GM19455 (cell line): ENCODE measurements around the gene DDTL.

Experiments used
- ATAC-seq: cut with Tn5 transposase; IDR thresholded peaks from one replicate; pipeline ENCODE4 v1.9.1; 2021; ENCODE audit not compliant: unreplicated experiment

The DDTL gene

DNA sequence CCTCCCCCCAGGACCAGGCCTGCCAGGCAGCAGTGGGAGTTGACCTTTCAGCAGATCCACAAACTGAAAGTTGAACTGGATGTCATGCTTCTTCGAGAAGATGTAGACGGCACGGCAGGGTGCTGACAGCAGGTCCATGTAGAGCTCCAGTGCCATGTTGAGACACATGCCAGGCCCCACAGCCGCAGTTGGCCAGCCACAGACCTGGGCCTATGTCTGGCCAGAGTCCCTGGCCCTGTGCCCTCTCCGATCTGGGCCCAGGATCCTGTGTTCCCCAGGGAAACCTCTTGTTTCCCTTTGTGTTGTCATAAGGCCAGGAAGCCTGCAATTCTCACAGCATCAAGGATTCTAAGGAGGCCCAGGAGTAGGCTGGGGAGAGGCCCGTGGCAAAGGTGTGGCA, 38.5 kb downstream of the DDTL start, which contains the start of gene GSTT4:
Gene GSTT4, minus strand, starts transcription at position 253 of the 400 bp plus-strand sequence. Its CDS starts 97 bp downstream, at position 156.
- no peak for ATAC-seq

DNA sequence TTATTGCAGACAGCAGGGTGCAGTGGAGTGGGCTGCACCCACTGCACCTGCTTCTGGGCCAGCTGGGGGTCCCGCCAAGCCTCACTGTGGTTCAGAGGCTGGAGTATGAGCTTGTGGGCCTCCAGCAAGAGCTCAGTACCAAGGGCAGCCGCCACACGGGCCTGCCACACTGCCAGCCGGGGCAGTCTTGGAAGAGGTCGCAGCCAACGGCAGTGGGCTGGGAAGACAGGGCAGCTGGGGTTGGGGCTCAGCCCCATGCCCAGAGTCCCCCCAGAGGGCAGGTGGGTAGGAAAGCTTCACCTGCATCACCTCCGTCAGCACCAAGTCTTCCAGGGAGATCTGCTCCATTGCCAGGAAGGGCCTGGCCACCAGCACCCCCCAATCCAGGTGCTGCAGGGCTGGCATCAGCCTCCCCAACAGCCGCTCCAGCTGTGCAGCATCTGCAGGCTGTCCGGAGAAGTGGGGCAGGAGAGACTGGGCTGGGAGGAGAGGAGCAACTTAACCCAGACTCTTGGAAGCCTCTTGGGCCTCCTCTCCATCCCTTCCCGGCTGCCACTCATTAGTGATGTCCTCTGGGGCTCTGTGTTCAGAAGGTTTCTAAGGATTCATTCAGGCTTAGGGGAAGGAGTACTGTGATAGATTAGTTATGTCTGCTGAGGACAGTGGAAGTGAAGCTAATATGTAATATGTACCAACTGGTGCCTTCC, 39.7 kb downstream of the DDTL start:
- no peak for ATAC-seq

DNA sequence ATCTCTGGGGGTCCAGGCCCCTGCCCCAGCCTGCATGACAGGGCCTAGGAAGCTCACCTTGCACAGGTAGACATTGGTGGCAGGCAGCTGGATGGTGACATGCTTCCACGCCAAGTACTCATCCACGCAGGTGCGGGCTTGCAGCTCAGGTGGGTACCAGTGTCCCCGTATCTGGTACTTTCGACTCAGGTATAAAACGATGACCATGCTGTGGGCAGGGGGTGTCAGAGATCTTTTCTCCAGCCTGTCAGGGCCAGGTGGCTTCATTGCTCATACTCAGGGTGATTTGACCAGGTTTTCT, 40.2 kb downstream of the DDTL start:
- no peak for ATAC-seq

DNA sequence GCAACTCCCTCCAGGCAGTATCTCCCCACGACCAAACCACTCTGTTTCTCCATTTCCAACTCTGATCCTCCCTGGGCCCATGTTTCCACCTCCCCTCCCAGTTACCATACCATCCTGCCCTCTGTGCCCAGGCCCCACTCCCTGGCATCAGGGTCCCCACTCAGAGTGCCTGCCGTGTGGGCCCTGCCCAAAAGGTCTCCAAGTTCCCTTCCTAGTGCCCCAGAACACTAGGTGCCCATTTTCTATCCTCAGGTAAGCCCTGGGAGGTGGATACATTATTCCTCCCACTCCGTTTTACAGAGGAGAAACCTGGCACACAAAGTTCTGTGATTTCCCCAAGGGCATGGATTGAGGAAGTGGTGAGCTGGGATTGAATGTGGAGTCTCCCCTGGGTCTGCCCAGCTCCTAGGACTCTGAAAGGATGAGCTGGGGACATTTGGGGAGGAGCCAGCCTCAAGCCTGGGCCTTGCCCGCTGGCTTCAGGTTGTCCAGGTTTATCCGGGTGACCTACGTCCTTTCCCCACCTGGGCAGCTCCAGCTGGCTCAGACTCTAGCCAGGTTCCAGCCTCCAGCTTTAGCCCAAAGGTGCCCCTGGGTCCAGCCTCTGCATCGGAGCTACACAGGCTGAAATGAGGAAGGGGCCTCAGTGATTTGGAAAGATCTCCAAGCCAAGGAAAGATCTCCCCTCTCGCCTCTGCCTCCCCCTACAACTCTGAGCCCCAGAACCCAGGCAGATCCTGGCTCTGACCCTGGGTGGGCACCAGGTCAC, 40.7 kb downstream of the DDTL start:
- ATAC-seq = no peak

DNA sequence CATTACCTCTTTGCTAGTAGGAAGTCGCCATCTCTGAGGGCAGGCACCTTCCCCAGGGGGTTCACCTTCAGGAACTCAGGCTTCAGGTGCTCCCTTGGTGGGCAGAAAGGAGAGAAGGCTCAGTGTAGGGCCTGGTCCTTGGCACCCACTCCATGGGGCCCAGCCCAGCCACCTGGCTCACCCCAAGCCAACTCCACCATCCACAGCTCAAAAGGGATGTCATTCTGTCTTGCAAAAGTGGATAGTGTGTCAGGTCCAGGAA, 41.3 kb downstream of the DDTL start:
- no peak for ATAC-seq

DNA sequence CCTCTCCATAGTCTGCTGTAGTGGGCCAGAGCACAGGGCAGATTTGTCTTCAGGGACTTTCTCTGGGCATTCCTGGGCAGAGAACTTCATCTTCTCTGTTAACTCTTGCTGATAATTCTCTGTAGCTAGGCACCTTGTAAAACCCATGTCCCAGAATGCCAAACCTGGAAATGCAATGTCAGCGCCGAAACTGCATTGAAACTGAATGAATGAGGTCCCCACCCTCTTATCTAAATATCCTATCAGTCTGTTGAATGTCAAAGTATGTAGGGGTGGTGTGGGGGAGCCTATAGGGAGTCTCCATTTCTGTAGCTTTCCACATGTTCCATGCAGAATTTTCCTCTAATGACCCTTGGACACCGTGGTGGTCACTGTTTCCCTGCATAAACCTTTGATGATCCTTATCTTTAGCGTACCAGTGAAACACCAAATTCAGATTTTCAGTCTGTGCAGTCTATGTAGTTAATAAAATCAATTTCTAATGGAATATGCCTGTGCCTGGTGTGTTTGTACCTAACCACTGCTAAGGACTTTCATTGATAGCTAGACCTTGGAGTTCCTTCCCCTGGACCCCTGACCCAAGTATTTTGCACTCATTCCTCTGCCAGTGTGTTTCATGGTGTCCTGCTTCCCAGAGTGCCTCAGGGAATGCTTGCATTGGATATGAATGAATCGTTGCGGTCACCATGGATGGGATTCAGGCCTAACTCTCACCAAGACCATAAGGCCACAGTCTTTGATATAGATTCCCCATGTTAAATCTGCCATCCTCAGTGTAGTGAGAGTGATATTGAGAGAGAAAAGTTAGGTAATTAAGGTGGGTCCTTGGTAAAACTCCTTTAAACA, 41.9 kb downstream of the DDTL start:
- no peak for ATAC-seq

DNA sequence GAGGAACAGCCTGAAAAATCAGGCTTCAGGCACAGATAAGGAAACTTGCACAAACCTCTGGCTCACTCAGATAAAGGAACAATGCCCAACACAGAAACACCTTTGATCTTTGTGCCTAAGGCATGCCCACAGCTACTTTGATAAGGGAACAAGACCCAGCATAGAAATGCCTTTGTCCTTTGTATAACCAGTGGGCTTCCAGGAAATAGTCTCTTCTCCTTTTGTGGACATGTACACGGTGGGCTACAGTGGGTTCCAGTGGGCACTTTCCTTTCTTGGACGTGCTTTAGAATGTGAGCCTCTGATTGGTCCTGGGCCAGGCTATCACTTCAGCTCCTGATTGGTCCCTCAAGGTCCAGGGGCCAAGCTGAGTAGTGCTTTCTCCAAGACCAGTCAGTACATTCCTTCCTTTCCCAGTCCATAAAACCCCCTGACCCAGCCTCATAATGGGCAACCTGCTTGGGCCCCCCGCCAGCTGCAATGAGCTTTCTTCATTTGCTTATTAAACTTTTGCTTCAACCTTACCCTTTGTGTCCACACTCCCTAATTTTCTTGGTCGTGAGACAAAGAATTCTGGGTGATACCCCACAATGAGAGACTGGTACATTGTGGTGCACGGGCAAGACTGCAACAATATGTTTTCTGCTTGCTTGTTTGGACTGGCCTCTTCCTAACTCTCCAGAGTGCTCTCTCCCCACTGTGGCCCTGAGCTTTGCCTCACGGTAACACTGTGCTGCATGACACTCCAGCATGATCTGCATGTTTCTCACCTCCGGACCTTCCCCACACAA, 42.7 kb downstream of the DDTL start:
- no peak for ATAC-seq

DNA sequence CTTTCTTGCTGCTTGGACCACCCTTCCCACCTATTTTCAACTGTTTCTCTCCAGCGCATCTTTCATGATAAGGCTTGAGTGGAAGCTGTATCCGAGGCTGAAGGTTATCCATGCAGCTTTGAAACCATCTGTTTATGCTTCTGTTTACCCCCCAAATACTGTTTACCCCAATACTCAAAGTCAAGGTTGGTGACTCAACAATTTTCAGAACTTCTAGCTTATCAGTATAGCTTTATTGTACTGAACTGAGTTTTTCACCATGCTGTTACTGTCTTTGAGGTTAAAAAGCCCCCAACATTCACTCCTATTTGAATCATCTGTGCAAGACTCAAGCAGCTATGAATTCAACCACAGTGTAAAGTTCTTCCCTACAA, 43.3 kb downstream of the DDTL start:
- ATAC-seq = no peak

DNA sequence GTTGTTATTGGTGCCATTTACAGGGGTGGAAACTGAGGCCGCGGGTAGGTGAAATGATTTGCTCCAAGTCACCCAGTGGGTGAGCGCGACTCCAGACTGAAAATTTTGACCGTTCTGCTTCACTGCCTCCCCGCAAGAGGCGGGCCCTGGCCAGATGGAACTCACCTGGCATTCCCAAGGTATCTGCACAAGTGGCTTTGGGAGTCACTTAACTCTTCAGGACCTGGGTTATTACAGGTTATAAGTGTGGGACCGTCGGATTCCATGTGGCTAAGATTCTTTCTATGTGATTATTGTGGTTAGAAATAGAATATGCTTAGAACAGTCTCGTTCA, 45.0 kb downstream of the DDTL start:
- ATAC-seq = no peak

DNA sequence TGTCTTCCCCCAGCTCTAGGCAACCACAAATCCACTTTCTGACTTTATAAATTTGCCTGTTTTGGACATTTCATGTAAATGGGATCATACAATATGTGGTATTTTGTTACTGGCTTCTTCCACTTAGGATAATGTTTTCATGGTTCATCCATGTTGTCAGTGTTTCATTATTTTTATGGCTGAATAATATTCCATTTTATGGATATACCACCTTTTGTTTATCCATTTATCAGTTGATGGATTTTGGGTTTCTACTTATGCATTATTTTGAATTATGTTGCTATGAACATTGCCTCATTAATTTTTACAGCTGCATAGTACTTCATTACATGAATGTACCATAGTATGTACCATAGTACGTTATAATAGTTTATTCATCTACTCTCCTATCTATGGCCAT, 49.5 kb downstream of the DDTL start:
- ATAC-seq = no peak

DNA sequence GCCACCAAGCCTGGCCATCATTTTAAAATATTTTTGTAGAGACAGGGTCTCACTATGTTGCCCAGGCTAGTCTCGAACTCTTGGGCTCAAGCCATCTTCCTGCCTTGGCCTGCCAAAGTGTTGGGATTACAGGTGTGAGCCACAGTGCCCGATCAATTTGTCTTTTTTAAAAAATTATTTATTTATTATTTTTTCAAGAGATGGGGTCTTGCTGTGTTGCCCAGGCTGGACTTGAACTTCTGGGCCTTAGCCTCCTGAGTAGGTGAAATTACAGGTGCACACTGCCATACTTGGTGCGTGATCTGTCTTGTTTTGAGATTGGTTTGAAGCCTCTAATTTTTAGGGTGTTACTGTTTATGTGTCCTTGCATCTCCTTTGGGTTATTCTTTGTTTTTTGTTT, 54.6 kb downstream of the DDTL start:
- no peak for ATAC-seq
